ENCODE results near the gene DSN1.

Gene DSN1

DNA sequence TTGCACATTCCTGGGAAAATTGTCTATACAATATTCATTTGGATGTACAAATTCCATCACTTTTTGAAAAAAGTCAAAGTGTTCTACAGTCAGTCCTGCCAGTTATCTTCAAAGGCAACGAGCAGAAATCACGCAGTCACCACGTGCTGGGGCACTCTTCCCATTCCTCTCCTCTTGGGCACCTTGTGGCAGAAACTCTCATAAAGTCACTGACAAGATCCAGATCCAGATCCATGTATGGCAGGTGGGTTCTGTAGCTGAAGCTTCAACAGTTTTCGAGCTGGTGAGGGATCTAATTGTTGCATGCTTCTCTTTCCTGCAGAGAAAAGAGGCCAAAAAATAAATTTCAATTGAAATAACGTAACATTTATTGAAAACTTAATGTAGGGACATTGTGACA lies 21.0 kb downstream of the DSN1 start:
- TF ChIP-seq GATA3 (IDR thresholded peaks at IDR 0.05; ENCODE audit: low read depth, low read length) = no peak
- no peak for TF ChIP-seq GATA2 (IDR thresholded peaks at IDR 0.05; ENCODE audit: low read depth, low read length)

DNA sequence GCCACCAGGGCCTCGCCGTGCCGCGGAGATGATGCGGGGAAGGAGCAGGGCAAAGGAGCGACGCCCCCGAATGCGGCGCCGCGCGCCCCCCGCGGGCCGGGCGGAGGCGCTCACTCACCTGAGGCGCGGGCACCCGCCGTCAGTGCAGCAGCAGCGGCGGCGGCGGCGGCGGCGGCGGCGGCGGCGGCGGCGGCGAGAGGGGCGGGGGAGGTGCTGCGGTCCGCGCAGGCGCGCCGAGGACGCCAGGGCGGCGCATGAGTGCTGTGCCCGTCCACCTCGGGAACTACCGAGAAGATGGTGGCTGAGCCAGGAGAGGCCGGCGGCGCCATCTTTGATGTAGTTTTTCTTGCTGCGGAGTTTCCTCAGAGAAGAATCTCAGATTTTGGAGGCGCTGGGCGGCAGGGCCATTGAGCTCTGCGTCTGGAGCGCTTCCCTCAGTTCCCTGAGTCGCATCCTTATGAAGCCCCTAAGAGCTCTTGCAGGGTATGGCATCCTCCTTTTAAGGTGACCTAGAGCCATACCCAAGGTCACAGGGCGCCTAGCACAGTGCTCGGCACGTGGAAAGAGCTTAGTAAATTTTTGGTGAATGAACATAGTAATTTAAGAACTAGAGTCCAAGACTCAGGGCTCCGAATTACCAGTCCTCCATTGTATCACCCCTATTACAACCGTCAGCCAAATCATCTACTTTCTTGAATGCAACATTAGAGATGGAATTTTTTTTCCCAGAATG lies 27.5 kb downstream of the DSN1 start, which contains the start of gene NDRG3:
TSS of gene NDRG3 (minus strand) at position 164 of the 733 bp plus-strand sequence. CDS start 24,355 bp downstream, outside the sequence.
- TF ChIP-seq GATA3 (IDR thresholded peaks at IDR 0.05; ENCODE audit: low read depth, low read length) (no peak), GATA2 (IDR thresholded peaks at IDR 0.05; ENCODE audit: low read depth, low read length) (no peak)

DNA sequence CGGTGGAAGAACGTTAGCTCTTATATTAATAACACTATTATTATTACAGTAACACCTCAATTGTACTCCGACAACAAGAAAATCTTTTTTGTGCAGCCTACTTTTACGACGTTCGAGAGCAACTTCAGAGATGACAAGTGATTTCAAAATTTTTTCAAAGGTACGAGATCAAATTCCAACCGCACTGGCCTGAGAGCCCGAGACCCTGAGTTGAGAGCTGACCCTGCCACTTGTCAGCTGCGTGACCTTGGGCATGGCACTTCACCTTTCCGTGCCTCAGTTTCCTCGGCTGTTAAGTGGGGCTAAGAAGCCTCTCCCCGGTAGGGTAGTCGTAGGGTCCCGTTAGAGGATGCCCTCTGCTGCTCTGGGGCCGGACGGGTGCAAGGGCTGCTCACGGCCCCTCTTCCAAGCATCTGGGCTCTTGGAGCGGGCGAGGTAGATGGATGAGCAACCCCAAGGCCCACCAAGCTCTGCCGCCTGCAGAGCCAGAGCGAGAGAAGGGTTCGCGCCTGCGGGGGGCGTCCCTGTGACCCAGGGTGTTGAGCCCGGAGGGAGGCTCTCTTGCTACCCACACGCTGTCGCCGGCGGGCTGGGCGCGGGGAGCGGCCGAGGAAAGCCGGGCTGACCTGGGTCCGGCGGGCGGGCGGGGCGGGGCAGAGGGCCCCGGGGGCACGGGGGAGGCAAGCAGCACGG lies 28.2 kb downstream of the DSN1 start:
- TF ChIP-seq GATA3 (IDR thresholded peaks at IDR 0.05; ENCODE audit: low read depth, low read length) (no peak), GATA2 (IDR thresholded peaks at IDR 0.05; ENCODE audit: low read depth, low read length) (no peak)

DNA sequence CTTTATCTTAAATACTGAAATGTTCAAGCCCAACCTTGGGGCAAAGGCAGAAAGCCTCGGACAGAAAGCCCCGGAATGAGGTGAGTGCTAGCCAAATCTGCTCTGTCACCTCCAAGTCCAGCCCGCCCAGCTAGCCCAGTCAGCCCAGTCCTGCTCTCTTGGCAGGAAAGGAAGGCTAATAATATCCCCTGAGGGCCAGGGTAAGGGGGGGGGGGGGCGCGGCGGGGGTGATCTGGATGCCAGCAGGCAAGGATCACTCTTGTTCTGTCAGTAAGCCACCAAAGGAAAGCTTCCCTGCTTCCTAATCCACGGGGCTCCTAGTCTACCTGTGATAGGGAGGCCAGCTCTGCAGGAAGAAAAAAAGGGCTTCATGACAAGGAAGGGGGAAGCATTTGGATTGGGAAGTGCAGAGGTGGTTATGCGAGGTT lies 28.8 kb downstream of the DSN1 start:
- no peak for TF ChIP-seq GATA3 (IDR thresholded peaks at IDR 0.05; ENCODE audit: low read depth, low read length)
- TF ChIP-seq GATA2 (IDR thresholded peaks at IDR 0.05; ENCODE audit: low read depth, low read length) = no peak

DNA sequence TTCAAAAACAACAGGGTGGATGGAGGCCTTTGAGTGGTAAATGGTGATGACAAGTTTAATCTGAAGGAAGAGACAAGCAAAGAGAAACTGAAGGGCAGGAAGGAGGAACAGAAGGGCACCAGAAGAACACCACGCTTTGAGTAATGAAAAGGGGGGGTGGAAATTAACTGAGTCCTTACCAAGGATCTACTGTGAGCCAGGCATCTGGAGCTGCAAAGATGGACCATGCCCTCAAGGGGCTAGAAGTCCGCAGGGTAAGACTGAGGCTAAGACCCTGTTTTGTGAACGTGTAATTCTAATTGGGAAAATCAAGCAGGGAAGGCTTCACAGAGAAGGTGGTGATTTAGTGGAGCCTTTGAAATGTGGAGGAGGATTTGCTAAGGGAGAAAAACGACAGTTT lies 29.3 kb downstream of the DSN1 start:
- TF ChIP-seq GATA2 (IDR thresholded peaks at IDR 0.05; ENCODE audit: low read depth, low read length) = no peak
- no peak for TF ChIP-seq GATA3 (IDR thresholded peaks at IDR 0.05; ENCODE audit: low read depth, low read length)

DNA sequence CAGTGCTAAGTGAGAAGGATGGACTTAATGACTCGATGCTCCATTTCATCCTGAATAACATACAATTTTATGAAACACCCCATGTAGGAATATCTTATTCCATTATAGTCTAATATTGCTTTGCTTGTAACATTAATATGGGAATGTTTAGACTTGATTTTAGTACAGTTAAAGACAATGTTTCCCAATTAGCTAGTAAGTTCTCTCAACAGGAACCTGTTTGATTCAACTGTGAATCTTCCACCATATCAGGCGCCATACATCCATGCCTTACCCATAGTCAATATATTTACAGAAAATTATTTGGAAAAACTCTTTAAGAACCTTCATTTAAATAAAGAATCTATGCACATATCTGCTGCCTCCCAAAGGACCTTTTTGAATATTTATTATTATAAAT lies 31.0 kb downstream of the DSN1 start:
- TF ChIP-seq GATA2 (IDR thresholded peaks at IDR 0.05; ENCODE audit: low read depth, low read length) = no peak
- no peak for TF ChIP-seq GATA3 (IDR thresholded peaks at IDR 0.05; ENCODE audit: low read depth, low read length)

DNA sequence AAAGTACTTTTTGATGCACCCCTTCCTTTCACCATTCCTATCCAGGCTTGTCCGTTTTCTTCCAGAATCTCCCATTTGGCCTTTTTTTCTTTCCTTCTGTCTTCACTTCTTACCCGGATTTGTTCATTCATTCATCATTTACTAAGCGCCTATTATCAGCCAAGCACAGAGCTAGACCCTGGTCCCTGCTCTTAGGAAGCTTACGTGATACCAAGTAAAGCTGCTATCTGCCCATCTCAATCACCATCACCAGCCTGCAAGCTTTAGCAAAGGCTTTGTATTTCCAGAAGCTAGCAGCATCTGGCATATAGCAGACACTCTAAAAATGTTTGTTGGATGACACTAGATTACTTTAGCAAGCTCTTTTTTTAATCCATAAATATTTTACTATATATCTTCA lies 32.5 kb downstream of the DSN1 start:
- peak; percentile 83 for TF ChIP-seq GATA3 (IDR thresholded peaks at IDR 0.05; ENCODE audit: low read depth, low read length)
- peak; percentile 95 for TF ChIP-seq GATA2 (IDR thresholded peaks at IDR 0.05; ENCODE audit: low read depth, low read length)

DNA sequence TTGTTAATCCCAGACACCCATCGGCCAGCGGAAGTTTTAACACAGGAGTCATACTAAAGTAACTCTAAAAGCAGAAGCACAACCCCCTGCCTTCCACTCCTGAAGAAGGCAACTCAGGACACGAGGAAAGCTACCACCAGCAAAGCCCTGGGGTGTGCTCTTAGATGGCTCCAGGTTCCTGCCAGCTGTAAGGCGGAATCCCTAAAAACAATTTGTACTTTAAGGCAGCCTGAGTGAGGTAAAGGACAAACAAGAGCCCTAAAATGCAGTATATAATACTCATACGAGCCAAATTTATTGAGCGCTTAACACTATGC lies 36.4 kb downstream of the DSN1 start:
- TF ChIP-seq GATA3 (IDR thresholded peaks at IDR 0.05; ENCODE audit: low read depth, low read length) (no peak), GATA2 (IDR thresholded peaks at IDR 0.05; ENCODE audit: low read depth, low read length) (no peak)

DNA sequence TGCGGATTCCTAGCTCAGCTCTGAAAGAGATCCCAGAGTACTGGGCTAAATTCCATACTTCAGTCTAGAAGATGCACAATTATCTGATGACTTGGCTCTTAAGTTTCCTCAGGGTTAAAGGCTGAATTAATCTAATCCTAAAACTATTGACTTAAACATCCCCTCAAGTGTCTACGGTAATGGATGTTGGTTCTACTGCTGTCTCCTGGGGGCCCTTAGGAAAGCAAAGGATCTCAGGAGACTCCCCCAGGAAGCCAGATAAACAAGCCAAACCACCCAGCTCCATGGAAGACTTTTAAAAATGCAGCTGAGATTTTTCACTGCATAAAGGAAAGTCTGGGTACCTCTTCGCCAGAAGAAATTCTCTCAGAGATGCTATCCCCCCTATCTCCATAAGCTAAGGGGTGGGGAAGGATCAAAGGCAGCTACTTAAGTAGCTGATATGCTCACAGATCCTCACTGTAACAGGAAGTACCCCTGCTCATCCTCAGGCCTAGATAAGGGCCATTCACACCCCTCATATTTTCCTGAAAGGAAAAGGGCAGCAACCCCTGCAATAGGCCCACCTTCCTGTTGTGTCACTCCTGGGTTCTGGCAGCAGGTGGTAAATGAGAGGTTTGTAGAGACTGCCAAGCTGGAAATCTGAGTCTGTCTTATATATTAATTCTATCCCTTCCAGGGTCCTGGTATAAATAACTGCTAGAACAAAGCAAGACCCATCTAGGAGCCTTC lies 36.9 kb downstream of the DSN1 start:
- TF ChIP-seq GATA3 (IDR thresholded peaks at IDR 0.05; ENCODE audit: low read depth, low read length) = no peak
- no peak for TF ChIP-seq GATA2 (IDR thresholded peaks at IDR 0.05; ENCODE audit: low read depth, low read length)

DNA sequence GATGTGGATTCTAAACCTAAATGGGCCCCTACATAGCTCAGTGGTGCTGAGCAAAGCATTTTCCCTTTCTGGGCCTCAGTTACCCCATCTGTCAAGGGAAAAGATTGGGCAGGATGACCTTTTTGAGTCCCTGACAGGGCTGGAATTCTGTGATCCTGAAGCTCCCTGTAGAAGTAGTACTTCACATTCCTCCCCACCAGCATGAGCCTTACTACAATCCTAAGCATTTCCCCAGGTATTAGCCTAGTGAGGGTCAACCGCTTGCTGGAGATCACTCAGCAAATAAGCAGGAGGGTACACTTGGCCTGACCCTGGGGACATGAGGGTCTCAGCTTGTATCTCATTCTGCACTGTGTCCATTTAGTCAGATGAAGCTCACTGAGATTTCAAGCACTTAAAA lies 41.1 kb downstream of the DSN1 start:
- TF ChIP-seq GATA3 (IDR thresholded peaks at IDR 0.05; ENCODE audit: low read depth, low read length) = no peak
- TF ChIP-seq GATA2 (IDR thresholded peaks at IDR 0.05; ENCODE audit: low read depth, low read length) = no peak

DNA sequence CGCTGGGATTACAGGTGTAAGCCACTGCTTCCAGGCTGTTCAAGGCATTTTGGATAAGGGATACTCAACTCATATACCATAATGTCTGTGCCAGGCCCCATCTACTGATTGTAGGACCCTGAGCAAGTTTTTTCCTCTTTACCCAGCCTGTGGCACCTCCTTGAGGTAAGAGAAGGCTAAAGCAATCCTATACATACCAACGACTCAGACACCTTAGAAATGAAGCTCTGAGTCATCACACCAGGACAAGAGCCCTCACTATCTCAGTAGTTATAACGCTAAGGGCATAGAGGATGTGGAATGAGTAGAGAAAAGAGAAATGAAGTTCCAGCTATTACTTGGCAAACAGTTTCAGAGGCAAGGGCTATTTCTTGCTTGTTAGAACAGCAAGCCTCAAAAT lies 44.6 kb downstream of the DSN1 start:
- TF ChIP-seq GATA3 (IDR thresholded peaks at IDR 0.05; ENCODE audit: low read depth, low read length) (no peak), GATA2 (IDR thresholded peaks at IDR 0.05; ENCODE audit: low read depth, low read length) (no peak)

DNA sequence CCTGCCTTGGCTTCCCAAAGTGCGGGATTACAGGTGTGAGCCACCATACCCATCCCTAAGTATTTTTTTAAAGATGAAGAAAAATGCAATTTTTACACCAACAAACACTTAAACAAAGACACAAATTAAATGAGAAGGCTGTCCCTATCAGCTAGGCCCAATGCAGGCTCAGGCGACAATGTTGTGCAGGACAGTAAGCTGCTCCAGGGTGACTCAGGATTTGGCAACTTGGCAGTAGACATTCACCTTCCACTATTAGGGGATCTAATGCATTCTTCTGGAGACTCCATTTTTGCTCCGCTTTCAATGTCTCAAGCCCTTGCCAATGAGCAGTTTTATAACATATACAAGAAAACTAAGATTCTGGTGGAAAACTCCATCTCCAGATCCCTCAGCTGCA lies 47.4 kb downstream of the DSN1 start:
- TF ChIP-seq GATA2 (IDR thresholded peaks at IDR 0.05; ENCODE audit: low read depth, low read length) = no peak

DNA sequence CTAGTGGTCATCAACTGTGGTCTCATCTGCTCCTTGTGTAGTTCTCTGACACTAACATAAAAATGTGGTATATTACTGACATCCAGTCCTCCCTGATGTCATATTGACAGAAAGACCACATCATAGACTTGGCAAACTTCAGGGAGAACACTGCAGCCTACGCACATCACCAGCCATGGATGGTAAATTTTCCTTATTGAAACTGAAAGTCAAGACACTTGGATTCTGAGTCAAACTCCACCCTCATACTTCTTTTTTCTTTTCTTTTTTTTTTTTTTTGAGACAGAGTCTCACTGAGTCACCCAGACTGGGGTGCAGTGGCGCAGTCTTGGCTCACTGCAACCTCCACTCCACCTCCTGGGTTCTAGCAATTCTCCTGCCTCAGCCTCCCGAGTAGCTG lies 53.1 kb downstream of the DSN1 start:
- TF ChIP-seq GATA3 (IDR thresholded peaks at IDR 0.05; ENCODE audit: low read depth, low read length) (no peak), GATA2 (IDR thresholded peaks at IDR 0.05; ENCODE audit: low read depth, low read length) (no peak)

DNA sequence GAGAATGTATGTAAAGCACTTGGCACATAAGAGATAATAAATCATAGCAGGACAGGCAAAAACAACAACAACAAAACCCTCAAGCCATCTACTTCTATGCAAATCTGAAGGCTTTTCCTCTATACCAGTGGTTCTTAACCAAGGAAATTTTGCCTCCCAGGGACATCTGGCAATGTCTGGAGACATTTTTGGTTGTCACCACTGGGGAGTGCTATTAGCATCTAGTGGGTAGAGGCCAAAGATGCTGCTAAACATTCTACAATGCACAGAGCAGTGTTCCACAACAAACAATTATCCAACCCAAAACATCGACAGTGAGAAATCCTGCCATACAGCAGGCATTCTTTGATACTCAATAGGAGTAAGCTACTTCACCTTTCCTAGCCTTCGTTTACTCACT lies 55.9 kb downstream of the DSN1 start:
- TF ChIP-seq GATA3 (IDR thresholded peaks at IDR 0.05; ENCODE audit: low read depth, low read length) (no peak), GATA2 (IDR thresholded peaks at IDR 0.05; ENCODE audit: low read depth, low read length) (no peak)

DNA sequence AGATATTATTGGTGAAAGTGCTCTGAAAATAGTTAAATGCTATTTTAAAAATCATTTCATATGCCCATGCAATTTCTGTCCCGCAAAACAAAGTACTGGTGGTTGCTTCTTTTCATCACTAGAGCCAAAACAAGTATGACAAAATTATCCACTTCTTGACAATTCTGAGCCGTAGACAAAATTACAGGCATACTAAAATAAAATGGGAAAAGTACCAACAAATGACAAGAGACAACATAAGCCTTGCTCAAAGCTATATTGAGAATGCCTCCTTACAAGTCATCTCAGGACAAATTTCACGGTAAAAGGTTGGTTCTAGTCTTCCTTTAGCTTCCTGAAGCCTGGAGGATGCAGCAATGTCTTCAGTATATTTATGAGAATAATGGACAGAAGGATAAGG lies 56.5 kb downstream of the DSN1 start:
- TF ChIP-seq GATA2 (IDR thresholded peaks at IDR 0.05; ENCODE audit: low read depth, low read length) = no peak
- no peak for TF ChIP-seq GATA3 (IDR thresholded peaks at IDR 0.05; ENCODE audit: low read depth, low read length)

Measured in SH-SY5Y (cell line).